Cerebellar cortex (tissue), 1 donor: ENCODE measurements around the gene SEC31B.

Experiments
- DNase-seq: peaks from one replicate; pipeline ENCODE4 v3.0.0-alpha.2; 2015; ENCODE audit warnings: low spot score

Gene SEC31B

DNA sequence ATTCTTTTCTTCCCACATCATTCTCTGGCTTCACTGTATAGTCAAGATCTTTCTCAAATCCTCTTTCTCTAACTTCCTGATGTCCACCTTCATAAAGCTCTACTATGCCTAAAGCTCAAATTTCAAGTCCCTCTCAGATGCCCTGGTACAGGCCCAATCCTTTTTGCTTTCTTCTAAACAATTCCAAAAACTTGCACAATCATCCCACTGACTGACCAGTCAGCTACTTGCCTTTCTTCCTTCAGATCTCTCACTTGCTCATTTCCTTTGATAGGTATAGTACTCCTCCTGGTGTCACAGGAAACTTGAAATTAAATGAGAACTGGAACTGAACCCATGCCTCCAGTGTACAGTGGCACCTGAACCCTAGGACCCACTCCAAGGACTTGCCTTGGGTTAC is 18.2 kb downstream of the SEC31B start:
- DNase-seq: no peak

DNA sequence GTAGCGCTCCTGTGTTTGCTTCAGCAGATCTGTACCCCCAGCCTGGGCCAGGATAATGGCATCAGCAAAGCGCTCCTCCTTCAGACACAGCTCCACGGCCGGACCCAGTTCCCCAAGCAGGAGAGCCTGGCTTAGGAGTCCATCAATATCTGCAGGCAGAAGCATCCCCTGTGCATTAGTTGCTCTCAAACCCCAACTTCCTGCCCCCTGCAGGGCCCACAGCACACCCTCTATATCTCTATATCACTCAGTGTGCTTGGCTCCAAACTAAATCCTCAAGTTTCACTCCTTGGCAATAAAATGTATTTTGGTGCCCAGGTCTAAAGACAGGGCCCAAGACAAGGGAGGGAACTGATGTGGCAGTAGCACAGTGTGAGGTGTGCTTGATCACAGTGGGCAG is 21.6 kb downstream of the SEC31B start:
- DNase-seq: no peak

DNA sequence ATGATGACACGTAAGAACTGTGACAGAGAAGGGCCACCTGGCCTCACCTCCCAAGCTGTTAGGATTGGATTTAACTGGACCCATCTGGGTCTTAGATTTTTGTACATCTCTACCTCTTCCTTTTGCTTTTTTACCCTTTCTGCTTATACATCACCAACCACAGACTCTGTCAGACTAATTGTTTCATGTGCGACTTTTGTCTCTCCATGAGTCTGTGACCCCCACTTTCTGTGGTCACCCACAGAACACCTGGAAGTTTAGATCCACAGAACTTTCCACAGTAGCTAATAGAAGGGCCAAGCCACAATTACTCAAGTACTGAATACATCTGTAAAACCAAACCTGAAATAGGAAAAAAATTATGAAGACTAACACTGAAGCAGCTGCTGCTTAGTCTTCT is 23.1 kb downstream of the SEC31B start:
- DNase-seq: no peak

DNA sequence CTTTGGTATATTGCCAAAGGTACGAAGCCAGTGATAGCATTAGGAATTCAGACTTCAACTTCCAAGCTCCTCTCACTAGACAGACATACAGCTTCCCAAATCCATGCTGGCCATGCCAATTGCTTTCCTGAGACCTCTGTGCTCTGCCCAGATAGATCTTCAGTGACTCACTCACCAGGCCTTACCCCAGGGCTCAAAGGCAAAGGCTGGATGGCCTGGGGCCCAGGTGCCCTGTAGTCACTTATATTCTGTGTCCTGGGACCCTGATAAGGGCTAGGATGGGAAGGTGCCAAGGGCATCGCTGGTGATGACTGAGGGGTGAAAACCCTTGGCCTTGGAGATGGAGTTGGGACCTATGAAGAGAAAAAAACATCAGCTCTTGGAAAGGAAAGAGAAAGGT is 29.1 kb downstream of the SEC31B start:
- DNase-seq: no peak

DNA sequence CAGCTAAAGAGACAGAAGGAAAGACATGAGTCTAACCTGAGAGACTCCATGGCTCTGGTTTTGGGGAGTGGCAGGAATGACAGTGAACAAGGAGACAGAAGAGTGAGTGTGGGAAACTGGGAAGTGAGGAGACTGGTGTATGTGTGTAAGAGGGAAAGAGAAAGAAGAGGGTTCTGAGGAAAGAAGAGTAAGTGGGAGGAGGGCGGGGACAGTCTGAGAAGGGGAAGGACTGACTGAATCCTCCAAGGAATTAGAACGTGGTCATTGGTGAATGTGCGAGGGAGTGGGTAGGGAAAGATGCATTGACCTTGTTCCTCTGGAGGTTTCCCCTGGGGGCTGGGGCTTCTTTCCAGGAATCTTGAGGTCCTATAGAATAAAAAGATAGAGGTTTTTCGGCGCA is 30.3 kb downstream of the SEC31B start:
- DNase-seq: no peak

DNA sequence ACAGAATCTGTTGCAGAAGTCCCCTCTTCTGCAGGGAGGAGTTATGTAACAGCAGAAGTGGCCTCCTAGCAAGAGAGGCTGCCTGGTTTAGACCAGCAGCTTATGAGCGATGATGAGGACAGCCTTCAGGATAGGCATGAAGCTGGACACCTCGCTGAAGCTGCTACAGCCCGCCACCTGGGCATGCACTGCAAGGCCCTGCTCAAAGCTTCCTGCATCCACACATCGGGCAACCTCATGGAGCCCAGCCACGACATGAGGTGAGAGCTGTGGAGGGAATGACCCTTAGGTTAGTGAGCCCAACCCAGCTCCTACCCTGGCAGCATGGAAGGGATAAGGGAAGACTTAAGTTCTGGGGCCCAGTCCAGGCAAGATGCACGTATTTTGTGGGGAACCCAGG is 32.1 kb downstream of the SEC31B start:
- DNase-seq: no peak

DNA sequence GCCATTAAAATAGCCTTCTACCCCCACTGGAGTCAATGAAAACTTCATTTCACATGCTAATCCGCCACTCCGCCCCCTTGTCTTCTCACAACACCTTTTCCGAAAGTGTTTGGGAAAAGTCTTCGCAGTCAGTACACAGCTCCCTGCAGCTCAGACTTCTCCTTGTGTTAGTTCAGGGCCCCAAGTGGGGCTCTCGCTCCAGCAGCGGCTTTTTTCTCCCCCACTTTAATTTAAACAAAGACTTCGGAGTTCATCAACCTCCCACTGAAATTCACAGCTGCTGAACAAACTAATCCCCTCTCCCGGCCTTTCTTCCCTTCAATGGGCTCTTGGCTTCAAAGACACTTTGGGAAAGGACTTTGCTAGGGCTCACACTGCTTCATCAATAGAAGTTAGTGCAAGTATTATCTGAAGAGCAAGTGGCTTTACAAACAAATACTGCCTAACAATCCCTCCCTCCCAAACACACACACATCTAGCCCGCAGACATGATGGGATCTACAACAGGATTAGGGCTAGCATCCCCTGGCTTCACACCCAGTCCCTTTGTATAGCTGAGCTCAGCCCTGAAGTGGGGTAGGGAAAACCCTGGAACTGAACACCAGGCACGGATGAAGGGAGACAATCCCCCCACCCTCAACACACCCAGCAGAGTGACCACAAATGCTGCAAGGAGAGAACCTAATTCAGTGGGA is 33.7 kb downstream of the SEC31B start:
- no peak for DNase-seq

DNA sequence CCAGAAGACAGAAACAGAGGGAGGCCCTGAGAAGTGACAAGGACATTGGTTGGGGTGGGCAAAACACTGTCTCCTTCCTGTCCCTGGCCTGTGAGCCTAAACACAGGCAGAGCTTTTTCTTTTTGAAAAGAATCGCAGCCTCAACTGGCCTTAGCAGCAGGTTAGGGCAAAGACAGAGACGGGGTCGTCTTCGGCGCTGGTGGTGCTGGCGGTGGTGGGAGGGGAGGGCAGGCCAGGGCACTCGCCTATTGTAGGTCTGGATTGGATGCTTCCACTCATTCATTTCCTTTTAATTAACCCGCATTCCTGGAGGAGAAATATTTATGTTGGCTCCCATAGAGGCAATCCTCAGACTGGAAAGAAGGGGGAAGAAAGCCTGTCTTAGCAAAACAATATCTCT is 34.3 kb downstream of the SEC31B start:
- DNase-seq: no peak

DNA sequence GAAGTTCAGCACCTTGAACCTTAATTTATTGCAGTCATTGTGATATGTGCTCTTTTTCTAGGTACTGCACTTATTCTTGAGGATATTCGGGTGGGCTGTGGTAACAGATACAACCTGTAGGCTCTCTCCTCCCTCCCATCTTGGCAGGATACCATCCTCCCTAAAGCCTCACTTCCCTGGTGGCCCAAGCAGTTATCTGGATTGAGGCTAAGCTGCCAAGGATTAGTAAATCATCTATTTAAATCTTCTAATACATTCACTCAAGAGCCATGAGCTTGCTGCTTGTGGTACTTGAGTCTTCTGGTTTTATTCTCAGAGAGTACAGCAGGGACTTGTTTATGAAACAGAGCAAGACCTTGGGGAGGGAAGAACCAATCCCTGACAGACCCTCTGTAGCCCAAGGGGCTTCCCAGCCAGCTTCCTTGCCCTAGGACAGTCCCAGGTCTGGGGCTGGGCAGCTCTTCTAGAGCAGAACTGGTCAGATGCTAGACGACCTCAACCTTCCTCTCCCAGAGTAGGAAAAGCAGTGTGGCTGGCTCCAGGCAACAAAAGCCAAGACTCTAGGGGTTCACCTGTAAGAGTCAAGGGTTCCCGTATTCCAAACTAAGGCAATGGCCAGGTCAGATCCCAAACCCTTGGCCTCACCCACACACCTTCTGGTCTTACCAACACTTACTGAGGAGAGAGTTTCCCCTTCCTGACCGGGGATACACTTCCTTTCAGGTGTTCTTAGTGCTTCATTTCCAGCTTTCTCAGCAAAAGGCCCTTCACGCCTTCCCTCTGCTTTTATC is 35.6 kb downstream of the SEC31B start:
- DNase-seq: no peak

DNA sequence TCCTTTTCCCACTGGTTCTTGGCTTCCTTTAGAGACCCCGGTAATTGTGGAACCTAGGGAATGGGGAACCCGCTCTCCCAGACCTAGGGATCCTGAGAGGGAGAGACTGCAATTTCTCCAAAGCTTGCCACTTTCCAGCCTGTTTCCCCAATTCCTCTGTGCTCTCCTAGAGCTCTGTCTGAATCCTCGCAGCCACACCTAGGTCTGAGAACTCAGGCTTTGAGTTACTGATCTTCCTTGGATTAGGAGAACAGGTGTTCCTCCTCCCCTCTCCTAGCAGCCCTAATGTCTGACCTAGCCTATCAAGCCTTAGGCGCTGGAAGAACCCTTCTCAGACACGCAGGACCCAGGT is 36.9 kb downstream of the SEC31B start:
- no peak for DNase-seq

DNA sequence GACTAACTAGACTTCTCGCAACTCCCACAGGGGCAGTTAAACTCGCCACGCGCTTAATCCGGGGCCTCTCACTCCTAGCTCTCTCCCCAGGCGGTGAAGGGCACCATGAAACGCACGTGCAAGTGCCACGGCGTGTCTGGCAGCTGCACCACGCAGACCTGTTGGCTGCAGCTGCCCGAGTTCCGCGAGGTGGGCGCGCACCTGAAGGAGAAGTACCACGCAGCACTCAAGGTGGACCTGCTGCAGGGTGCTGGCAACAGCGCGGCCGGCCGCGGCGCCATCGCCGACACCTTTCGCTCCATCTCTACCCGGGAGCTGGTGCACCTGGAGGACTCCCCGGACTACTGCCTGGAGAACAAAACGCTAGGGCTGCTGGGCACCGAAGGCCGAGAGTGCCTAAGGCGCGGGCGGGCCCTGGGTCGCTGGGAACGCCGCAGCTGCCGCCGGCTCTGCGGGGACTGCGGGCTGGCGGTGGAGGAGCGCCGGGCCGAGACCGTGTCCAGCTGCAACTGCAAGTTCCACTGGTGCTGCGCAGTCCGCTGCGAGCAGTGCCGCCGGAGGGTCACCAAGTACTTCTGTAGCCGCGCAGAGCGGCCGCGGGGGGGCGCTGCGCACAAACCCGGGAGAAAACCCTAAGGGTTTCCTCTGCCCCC is 37.4 kb downstream of the SEC31B start:
- DNase-seq: peak; percentile 61

DNA sequence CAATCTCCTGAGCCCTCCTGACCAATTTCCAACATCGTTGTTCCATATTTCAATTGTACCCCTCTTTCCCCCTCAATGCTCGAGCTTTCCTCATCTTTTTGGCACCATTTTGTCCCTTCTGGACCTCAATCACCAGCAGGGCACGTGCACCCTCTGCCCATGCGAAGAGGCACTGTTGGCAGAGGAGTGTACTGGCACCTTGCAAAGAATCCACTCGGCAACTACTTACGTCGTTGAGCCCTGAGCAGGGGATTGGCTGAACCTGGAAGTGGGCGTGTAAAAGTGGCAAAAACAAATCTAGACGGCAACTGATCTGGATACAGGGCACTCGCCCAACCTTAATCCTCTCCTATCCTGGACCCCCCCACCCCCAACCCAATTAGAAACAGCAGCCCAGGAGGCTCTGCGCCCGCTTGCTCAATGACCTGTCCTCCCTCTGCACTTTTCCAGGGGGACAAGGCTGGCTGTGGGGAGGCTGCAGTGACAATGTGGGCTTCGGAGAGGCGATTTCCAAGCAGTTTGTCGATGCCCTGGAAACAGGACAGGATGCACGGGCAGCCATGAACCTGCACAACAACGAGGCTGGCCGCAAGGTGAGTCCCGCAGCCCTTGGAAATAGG is 38.1 kb downstream of the SEC31B start:
- peak; percentile 92 for DNase-seq

DNA sequence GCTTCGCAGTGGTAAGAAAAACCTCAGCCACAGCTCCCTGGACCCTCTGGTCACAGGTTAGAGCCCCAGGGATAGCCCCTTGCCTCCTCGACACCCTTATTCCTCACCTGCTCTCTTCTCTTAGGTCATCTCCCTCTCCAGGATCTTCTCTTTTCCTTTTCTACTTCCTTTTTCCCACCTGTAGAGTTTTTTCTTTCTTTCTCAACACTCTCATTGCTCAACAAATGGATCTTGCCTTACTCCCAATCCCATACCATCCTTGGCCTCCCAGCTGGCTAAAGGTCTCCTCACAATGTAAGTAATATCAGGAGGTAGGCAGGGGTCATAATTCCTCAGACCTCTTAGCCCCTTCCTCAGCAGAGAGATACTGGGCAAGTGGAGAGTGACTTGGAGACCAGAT is 39.7 kb downstream of the SEC31B start:
- no peak for DNase-seq

DNA sequence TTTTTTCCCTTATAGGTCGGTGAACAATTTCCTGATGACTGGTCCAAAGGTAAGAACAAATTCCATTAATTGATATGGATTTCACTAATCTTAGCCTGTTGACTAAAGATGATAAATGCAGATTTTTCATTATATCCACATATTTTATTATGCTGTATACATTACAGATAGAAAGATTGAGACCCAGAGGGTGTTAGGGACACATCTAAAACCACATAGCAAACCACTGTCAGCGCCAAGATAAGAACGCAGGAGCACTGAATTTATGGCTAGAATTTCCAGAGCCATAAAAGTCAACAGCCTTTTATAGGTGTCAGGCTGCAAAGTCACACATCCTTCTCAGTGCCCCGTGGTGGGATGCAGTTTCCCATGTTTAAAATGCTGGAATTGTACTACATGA is 40.6 kb downstream of the SEC31B start:
- no peak for DNase-seq

DNA sequence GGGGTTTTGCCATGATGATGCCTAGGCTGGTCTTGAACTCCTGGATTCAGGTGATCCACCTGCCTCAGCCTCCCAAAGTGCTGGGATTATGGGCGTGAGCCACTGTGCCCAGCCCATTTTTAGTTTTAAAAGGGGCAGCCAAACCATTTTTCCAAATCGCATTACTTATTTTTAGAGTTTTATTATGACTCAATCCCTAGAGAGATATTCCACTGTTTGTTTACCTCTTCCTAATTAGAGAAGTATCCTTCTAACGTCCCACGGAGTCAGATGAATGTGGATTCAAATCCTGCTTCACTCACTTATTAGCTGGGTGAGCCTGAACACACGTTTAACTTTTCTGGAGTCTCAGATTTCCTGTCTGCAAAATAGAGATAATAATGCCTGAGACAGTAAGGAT is 41.7 kb downstream of the SEC31B start:
- no peak for DNase-seq

DNA sequence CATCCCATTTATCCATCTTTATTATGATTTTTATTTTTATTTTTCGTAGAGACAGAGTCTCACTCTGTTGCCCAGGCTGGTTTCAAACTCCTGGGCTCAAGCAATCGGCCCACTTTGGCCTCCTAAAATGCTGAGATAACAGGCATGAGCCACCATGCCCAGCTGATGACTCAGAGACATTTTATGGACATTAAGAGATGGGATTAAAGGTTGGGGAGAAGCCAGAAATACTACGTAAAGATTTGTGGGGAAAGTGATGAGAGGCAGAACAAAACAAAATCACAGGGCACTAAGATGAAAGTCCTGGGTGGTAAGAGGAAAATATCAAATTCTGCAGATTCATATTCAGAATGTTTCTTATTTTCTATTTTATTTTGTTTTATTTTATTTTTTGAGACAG is 49.3 kb downstream of the SEC31B start:
- no peak for DNase-seq

DNA sequence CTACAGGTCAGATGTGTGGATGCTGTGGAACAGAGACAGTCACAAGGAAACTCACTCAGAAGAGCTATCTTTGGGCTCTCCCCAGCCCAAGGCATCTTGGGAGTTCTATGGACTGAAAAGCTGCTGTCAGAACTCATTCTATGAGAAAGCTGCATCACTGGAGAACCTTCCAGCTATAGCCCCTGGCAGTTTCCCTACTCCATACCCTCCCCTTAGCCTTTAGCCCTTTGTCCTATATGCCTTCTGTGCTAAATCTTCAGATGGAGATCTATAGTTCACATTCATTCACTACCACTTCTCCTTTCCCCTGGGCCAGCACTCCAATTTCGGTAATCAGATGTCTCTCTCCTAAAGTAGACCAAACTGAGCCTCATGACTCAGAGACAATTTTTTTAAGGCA is 49.9 kb downstream of the SEC31B start:
- no peak for DNase-seq

DNA sequence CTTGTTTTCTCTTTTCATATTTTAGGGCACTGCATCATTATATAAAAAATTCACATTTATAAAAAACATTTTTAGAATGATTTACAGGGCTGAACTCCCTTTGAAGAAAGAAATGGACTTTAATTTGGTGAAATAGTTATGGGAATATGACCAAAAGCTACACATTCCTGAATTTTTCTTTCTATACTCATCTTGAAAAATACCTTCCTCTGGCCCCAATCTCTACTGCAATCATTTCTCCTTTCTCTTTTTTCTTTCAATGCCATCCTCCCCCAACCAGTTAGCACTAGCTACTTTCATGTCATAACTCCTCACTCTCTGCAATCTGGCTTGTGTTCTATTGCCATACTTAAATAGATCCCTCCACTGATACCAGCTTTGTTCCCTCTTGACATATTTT is 50.7 kb downstream of the SEC31B start:
- DNase-seq: no peak

DNA sequence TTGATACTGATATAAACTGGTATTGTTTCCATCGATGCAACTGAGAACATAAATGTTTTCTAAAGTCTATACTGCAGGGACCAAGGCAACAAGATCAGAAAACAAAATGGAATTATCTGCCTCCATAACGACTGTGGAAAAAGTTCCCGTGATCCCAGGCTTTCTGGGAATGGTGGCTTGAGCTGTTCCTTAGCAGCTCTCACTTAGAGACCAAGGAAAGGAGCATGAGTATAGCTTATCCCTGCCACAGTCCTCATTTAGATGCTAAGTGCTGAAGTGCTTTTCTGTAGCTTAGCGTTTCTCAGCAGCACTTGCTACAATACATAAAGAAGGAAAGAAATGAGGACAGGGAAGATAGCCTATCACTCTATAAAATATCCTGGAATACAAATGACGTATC is 51.3 kb downstream of the SEC31B start:
- no peak for DNase-seq

DNA sequence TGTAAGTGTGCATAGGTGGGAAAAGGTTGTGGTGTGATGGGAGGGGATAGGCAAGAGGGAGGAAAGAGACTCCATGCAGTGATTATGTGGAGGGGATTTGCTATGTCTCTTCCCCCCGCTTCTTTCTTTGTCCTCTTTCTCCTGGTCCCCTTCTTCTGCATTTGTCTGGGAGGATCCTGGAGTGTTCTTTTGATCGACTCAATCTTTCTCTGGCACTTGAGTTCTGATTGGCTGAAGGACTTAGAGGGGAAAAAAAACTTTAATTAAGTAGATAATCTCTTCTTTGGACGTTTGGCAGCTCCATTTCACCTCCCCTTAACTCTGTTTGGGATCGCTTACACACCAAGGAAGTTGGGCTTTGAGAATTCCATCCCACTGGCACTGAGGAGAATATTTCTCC is 57.0 kb downstream of the SEC31B start, which contains the start of gene WNT8B:
WNT8B (plus strand) TSS at position 301 of the 400 bp plus-strand sequence. CDS start 160 bp downstream, outside the sequence.
- no peak for DNase-seq

DNA sequence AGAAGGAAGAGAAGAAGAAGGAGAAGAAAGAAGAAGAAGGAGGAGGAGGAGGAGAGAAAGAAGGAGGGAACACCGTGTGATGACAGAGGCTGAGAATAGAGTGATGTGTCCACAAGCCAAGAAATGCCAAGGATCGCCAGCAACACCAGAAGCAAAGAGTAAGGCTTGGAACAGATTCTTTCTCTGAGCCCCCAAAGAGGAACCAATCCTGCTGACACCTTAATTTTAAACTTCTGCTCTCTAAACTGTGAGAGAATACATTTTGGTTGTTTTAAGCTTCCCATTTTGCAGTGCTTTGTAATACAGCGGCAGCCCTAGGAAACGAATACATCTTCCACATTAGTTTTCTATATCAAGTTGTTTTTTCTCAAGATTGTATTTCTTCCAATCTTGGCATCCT is 70.7 kb downstream of the SEC31B start:
- no peak for DNase-seq

DNA sequence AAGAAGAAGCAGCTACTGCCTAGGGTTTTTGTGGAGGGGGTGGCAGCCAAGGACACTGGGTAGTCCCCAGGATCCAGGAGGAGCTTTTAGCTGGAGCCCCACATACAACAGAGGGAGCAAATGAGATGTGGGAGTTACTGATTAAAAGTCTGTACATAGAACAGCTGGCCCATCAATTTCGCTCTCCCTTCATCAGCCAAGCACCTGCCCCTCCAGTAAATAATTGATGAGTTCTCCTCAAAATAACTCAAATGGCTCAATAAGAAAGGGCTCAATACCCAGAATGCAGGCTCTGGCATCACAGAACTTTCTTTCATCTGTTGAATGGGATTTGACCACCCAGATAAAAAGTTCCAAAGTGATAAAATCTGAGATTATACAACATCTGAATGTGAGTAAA is 72.0 kb downstream of the SEC31B start:
- no peak for DNase-seq
